ENCODE measurements around the gene OR51B5.
"Not testable (repeated sequence)": the region's sequence is repeated elsewhere in the genome, so short reads cannot be mapped to it uniquely, and the experiment has no call there.

OR51B5 gene

GRCh38 chr11:5339771-5340322 is 3.5 kb downstream of the OR51B5 start:
- ChIA-PET CTCF (interaction anchor here (0.6 kb wide), 1 partner anchor 570 kb away, joined by 3 read pairs; no protein-coding TSS in a partner anchor), POLR2A (no interaction called here)
- TF ChIP-seq ARNT (IDR thresholded peaks at IDR 0.05) (no peak), FOXM1 (IDR thresholded peaks at IDR 0.05; ENCODE audit: borderline replicate concordance) (no peak), L3MBTL2 (conservative IDR thresholded peaks at IDR 0.05) (no peak), PKNOX1 (IDR thresholded peaks at IDR 0.05) (no peak), FOXA1 (IDR thresholded peaks at IDR 0.05) (no peak), FOXK2 (IDR thresholded peaks at IDR 0.05) (no peak), CTBP1 (IDR thresholded peaks at IDR 0.05; ENCODE audit: borderline replicate concordance) (no peak), LEF1 (IDR thresholded peaks at IDR 0.05; ENCODE audit: borderline replicate concordance) (no peak), BHLHE40 (IDR thresholded peaks at IDR 0.05; ENCODE audit: borderline replicate concordance) (no peak), ZNF384 (IDR thresholded peaks at IDR 0.05) (no peak)
- DNase-seq (ENCODE audit: extremely low spot score), result no peak

GRCh38 chr11:5337253-5337652 is 6.1 kb downstream of the OR51B5 start:
- DNase-seq (ENCODE audit: extremely low spot score); CTCF ChIA-PET; POLR2A ChIA-PET: not testable (repeated sequence)

- TF ChIP-seq L3MBTL2 (conservative IDR thresholded peaks at IDR 0.05), result no peak
- no peak for TF ChIP-seq SP1 (IDR thresholded peaks at IDR 0.05)
- no peak for TF ChIP-seq TARDBP (IDR thresholded peaks at IDR 0.05)
- no peak for TF ChIP-seq ZNF384 (IDR thresholded peaks at IDR 0.05)
- no peak for TF ChIP-seq HDGF (IDR thresholded peaks at IDR 0.05; ENCODE audit: borderline replicate concordance)
- no peak for TF ChIP-seq CTBP1 (IDR thresholded peaks at IDR 0.05; ENCODE audit: borderline replicate concordance)
- no peak for TF ChIP-seq SUZ12 (IDR thresholded peaks at IDR 0.05)
- no peak for TF ChIP-seq FOXA1 (IDR thresholded peaks at IDR 0.05)
- no peak for TF ChIP-seq PKNOX1 (IDR thresholded peaks at IDR 0.05)
- no peak for TF ChIP-seq FOXM1 (IDR thresholded peaks at IDR 0.05; ENCODE audit: borderline replicate concordance)
- no peak for TF ChIP-seq FOXK2 (IDR thresholded peaks at IDR 0.05)
- TF ChIP-seq LEF1 (IDR thresholded peaks at IDR 0.05; ENCODE audit: borderline replicate concordance), result no peak
- no peak for TF ChIP-seq BHLHE40 (IDR thresholded peaks at IDR 0.05; ENCODE audit: borderline replicate concordance)
- TF ChIP-seq ELF4 (IDR thresholded peaks at IDR 0.05), result no peak
- no peak for TF ChIP-seq NFRKB (IDR thresholded peaks at IDR 0.05)
- no peak for TF ChIP-seq ARNT (IDR thresholded peaks at IDR 0.05)
- ChIA-PET CTCF (no interaction called here), POLR2A (no interaction called here)
- DNase-seq (ENCODE audit: extremely low spot score), result no peak
Observed at GRCh38 chr11:5336331-5336730, 7.0 kb downstream of the OR51B5 start.

- no peak for DNase-seq (ENCODE audit: extremely low spot score)
- ChIA-PET CTCF (no interaction called here), POLR2A (no interaction called here)
- TF ChIP-seq L3MBTL2 (conservative IDR thresholded peaks at IDR 0.05) (no peak), SP1 (IDR thresholded peaks at IDR 0.05) (no peak), ELF4 (IDR thresholded peaks at IDR 0.05) (no peak)
Observed at GRCh38 chr11:5335170-5335569, 8.2 kb downstream of the OR51B5 start.

GRCh38 chr11:5324197-5324596 is 19.1 kb downstream of the OR51B5 start, which contains the start of gene OR51B2:
TSS of gene OR51B2 (minus strand) at chr11:5324297. CDS start at chr11:5324297, 0 bp downstream.
- no peak for DNase-seq (ENCODE audit: extremely low spot score)
- ChIA-PET POLR2A (no interaction called here), CTCF (no interaction called here)
- TF ChIP-seq NFRKB (IDR thresholded peaks at IDR 0.05) (no peak), SUZ12 (IDR thresholded peaks at IDR 0.05) (no peak), ARNT (IDR thresholded peaks at IDR 0.05) (no peak), FOXM1 (IDR thresholded peaks at IDR 0.05; ENCODE audit: borderline replicate concordance) (no peak), L3MBTL2 (conservative IDR thresholded peaks at IDR 0.05) (no peak), SP1 (IDR thresholded peaks at IDR 0.05) (no peak), HDGF (IDR thresholded peaks at IDR 0.05; ENCODE audit: borderline replicate concordance) (no peak), ELF4 (IDR thresholded peaks at IDR 0.05) (no peak), FOXA1 (IDR thresholded peaks at IDR 0.05) (no peak), PKNOX1 (IDR thresholded peaks at IDR 0.05) (no peak), BHLHE40 (IDR thresholded peaks at IDR 0.05; ENCODE audit: borderline replicate concordance) (no peak), FOXK2 (IDR thresholded peaks at IDR 0.05) (no peak), TARDBP (IDR thresholded peaks at IDR 0.05) (no peak), ZNF384 (IDR thresholded peaks at IDR 0.05) (no peak), LEF1 (IDR thresholded peaks at IDR 0.05; ENCODE audit: borderline replicate concordance) (no peak), CTBP1 (IDR thresholded peaks at IDR 0.05; ENCODE audit: borderline replicate concordance) (no peak)

- CTCF ChIA-PET, result no interaction called here
- no peak for DNase-seq (ENCODE audit: extremely low spot score)
- POLR2A ChIA-PET, result no interaction called here
- TF ChIP-seq CTBP1 (IDR thresholded peaks at IDR 0.05; ENCODE audit: borderline replicate concordance), result no peak
- TF ChIP-seq ZNF384 (IDR thresholded peaks at IDR 0.05), result no peak
- TF ChIP-seq TARDBP (IDR thresholded peaks at IDR 0.05), result no peak
- TF ChIP-seq LEF1 (IDR thresholded peaks at IDR 0.05; ENCODE audit: borderline replicate concordance), result no peak
- TF ChIP-seq ELF4 (IDR thresholded peaks at IDR 0.05), result no peak
- no peak for TF ChIP-seq SUZ12 (IDR thresholded peaks at IDR 0.05)
- TF ChIP-seq NFRKB (IDR thresholded peaks at IDR 0.05), result no peak
- TF ChIP-seq FOXA1 (IDR thresholded peaks at IDR 0.05), result no peak
- no peak for TF ChIP-seq SP1 (IDR thresholded peaks at IDR 0.05)
- TF ChIP-seq L3MBTL2 (conservative IDR thresholded peaks at IDR 0.05), result no peak
- no peak for TF ChIP-seq FOXK2 (IDR thresholded peaks at IDR 0.05)
- no peak for TF ChIP-seq ARNT (IDR thresholded peaks at IDR 0.05)
- no peak for TF ChIP-seq PKNOX1 (IDR thresholded peaks at IDR 0.05)
- no peak for TF ChIP-seq FOXM1 (IDR thresholded peaks at IDR 0.05; ENCODE audit: borderline replicate concordance)
- TF ChIP-seq HDGF (IDR thresholded peaks at IDR 0.05; ENCODE audit: borderline replicate concordance), result no peak
- TF ChIP-seq BHLHE40 (IDR thresholded peaks at IDR 0.05; ENCODE audit: borderline replicate concordance), result no peak
Observed at GRCh38 chr11:5317292-5317691, 26.0 kb downstream of the OR51B5 start.

- CTCF ChIA-PET; POLR2A ChIA-PET; DNase-seq (ENCODE audit: extremely low spot score): not testable (repeated sequence)
Observed at GRCh38 chr11:5313326-5314023, 29.8 kb downstream of the OR51B5 start.

Measured in HEK293T (cell line).